Astrocyte of the spinal cord (primary cell): ENCODE results near the gene RBPJL.
A peak's percentile ranks its signal among the peaks of the same experiment; 100 is the strongest.
"Not testable (repeated sequence)": the region's sequence is repeated elsewhere in the genome, so short reads cannot be mapped to it uniquely, and the experiment has no call there.

ENCODE experiments used
- DNase-seq: peaks from one replicate; pipeline ENCODE4 v3.0.0; 2011; ENCODE audit warnings: low read depth, low spot score
- H3K4me3 ChIP-seq: 2 replicates; pipeline ENCODE4 v1.5.1; 2011; ENCODE audit warnings: low read depth, mild to moderate bottlenecking, low read length, moderate library complexity
- CTCF ChIP-seq: IDR thresholded peaks from 2 replicates; pipeline ENCODE4 v1.5.1; 2012; ENCODE audit warnings: low read depth, mild to moderate bottlenecking, low read length, inconsistent platforms
- in situ Hi-C: cut with HindIII; loops from 2 replicates; pipeline ENCODE4 v1.10.0; 2017; ENCODE audit warnings: low sequenced_read_pairs

RBPJL gene

GRCh38 chr20:45350217-45350616 lies 43.6 kb downstream of the RBPJL start:
- H3K4me3 ChIP-seq: no peak overlapping the region
- in situ Hi-C loops: no loop called here
- TF ChIP-seq CTCF: no peak
- no peak for DNase-seq

GRCh38 chr20:45350795-45351194 lies 44.2 kb downstream of the RBPJL start:
- DNase-seq, H3K4me3 ChIP-seq, in situ Hi-C loops: not testable (repeated sequence)

GRCh38 chr20:45352729-45353128 lies 46.1 kb downstream of the RBPJL start:
- TF ChIP-seq CTCF: no peak
- H3K4me3 ChIP-seq: no peak overlapping the region
- in situ Hi-C loops: no loop called here
- DNase-seq: no peak

- DNase-seq: no peak
- TF ChIP-seq CTCF: no peak
- in situ Hi-C loops: no loop called here
- no peak overlapping the region for H3K4me3 ChIP-seq
These were observed 47.1 kb downstream of the RBPJL start for GRCh38 chr20:45353746-45354145.

GRCh38 chr20:45354423-45355208 lies 48.0 kb downstream of the RBPJL start:
- in situ Hi-C loops: no loop called here
- TF ChIP-seq CTCF: no peak
- H3K4me3 ChIP-seq: no peak overlapping the region
- DNase-seq: peak; percentile 68

GRCh38 chr20:45355209-45356084 lies 48.8 kb downstream of the RBPJL start:
- peak; percentile 81 for DNase-seq
- in situ Hi-C loops: no loop called here
- TF ChIP-seq CTCF: no peak
- H3K4me3 ChIP-seq: no peak overlapping the region
